Measurements from ENCODE around the gene SECISBP2L.

The SECISBP2L gene

DNA sequence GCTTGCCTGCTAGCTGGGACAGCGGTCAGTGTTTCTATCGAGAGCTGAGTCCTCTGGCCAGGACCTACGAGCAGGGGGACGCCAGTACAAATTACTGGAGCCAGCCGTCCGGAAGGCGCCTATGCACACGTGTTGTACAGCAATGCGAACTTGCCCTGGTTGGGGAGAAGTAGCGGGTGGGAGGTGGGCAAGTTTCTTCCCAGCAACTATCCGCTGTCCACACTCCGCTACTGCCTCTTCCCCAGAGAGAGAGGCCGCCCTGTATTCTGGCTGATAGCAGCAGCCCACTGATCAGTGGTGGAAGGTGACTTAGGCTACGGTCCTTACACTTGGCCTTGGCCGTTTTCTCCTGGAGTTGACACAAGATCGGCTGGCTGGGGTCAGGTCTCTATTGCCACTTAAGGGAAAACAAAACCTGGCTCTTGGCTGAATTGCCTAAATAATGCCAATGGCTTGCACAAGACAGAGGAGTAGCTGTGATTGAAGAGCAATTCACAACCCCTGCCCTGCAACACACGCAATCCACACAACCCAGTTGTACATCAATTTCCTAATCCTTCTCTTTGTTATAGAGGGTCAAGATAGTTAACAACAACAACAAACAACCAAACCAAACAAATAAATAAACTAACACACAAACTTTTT is 69.7 kb downstream of the SECISBP2L start:
- TF ChIP-seq, protein P1, sequence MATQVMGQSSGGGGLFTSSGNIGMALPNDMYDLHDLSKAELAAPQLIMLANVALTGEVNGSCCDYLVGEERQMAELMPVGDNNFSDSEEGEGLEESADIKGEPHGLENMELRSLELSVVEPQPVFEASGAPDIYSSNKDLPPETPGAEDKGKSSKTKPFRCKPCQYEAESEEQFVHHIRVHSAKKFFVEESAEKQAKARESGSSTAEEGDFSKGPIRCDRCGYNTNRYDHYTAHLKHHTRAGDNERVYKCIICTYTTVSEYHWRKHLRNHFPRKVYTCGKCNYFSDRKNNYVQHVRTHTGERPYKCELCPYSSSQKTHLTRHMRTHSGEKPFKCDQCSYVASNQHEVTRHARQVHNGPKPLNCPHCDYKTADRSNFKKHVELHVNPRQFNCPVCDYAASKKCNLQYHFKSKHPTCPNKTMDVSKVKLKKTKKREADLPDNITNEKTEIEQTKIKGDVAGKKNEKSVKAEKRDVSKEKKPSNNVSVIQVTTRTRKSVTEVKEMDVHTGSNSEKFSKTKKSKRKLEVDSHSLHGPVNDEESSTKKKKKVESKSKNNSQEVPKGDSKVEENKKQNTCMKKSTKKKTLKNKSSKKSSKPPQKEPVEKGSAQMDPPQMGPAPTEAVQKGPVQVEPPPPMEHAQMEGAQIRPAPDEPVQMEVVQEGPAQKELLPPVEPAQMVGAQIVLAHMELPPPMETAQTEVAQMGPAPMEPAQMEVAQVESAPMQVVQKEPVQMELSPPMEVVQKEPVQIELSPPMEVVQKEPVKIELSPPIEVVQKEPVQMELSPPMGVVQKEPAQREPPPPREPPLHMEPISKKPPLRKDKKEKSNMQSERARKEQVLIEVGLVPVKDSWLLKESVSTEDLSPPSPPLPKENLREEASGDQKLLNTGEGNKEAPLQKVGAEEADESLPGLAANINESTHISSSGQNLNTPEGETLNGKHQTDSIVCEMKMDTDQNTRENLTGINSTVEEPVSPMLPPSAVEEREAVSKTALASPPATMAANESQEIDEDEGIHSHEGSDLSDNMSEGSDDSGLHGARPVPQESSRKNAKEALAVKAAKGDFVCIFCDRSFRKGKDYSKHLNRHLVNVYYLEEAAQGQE (IDR thresholded peaks at IDR 0.05; ENCODE audit: insufficient read depth in 1 of 2, low read depth in 2 of 2, low read length in 2 of 2) = no peak

DNA sequence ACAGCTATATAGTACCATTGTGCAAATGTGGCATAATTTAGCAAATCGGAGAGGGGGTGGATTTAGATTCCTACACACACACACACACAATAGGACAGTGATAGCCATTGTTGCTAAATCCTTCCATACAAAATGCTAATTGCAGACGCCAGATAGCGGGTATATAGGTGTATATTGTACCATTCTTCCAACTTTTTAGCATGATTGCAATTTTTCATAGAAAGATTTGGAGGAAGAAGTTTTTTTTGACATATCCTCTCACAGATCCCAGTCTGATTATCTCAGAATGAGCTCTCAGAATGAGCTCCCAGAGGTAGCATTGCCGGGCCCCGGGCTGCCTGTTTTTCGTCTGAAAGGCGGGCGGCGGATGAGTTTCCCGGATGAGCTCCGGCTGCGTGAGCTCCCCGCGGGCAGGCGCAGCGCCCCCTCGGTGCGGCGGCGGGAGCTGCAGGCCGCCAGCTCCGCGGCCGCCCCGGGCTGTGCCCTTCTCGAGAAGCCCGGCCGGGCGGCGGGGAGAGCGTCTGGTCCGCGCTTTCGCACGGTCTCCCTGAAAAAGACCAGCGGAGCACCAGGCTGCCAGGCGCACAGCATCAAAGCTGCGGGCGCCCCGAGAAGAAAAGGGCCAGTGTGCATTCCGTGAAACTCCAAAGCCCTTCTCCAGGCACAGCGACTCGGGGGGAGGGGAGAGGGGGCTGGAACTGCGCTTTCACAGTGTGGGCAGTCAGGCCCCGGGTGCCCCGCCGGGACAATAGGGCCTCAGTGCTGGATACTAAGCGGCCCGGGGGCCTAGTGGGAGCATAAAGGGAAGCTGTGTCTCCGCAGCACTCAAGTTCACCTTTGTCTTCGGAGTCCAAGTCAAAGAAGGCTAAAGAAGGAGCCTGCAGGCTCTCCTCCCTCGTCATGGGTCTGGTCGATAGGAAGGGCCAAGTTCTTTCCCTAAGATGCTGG is 70.5 kb downstream of the SECISBP2L start:
- TF ChIP-seq SIN3A (IDR thresholded peaks at IDR 0.05; ENCODE audit: borderline replicate concordance, insufficient read depth, low read length) = no peak
- peak; percentile 64 for TF ChIP-seq FOXP2 (optimal IDR thresholded peaks at IDR 0.05; ENCODE audit: borderline replicate concordance, extremely low read depth, extremely low read length, insufficient read depth)
- TF ChIP-seq TAF1 (IDR thresholded peaks at IDR 0.05; ENCODE audit: borderline replicate concordance, insufficient read depth, low read length) = 0 out of 2 replicates have a peak, but pooled peaks have one; percentile 69

DNA sequence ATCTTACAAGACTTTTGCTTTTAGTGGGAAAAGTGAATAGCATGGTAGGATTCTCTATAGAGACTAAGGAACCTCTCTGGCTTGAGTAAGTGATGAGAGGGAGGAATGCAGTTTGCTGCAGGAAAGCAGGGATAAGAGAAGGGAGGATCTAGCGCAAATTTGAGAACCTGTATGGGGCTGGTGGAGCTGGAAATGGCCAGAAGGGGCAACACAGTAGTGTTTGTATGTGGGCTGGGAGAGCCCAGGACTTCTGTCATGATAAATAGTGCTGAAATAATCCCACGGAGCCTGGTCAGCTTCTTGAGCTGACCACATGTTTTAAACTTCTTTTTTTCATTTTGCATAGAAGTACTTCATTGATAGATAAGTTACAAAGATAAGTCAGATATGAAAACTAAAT is 71.4 kb downstream of the SECISBP2L start:
- no peak for TF ChIP-seq SIN3A (IDR thresholded peaks at IDR 0.05; ENCODE audit: borderline replicate concordance, insufficient read depth, low read length)
- no peak for TF ChIP-seq POLR2AphosphoS5 (IDR thresholded peaks at IDR 0.05; ENCODE audit: low read depth, low read length)
- no peak for TF ChIP-seq TAF1 (IDR thresholded peaks at IDR 0.05; ENCODE audit: borderline replicate concordance, insufficient read depth, low read length)
- no peak for TF ChIP-seq FOXP2 (optimal IDR thresholded peaks at IDR 0.05; ENCODE audit: borderline replicate concordance, extremely low read depth, extremely low read length, insufficient read depth)
- TF ChIP-seq, protein P1 (IDR thresholded peaks at IDR 0.05; ENCODE audit: insufficient read depth in 1 of 2, low read depth in 2 of 2, low read length in 2 of 2) = no peak

DNA sequence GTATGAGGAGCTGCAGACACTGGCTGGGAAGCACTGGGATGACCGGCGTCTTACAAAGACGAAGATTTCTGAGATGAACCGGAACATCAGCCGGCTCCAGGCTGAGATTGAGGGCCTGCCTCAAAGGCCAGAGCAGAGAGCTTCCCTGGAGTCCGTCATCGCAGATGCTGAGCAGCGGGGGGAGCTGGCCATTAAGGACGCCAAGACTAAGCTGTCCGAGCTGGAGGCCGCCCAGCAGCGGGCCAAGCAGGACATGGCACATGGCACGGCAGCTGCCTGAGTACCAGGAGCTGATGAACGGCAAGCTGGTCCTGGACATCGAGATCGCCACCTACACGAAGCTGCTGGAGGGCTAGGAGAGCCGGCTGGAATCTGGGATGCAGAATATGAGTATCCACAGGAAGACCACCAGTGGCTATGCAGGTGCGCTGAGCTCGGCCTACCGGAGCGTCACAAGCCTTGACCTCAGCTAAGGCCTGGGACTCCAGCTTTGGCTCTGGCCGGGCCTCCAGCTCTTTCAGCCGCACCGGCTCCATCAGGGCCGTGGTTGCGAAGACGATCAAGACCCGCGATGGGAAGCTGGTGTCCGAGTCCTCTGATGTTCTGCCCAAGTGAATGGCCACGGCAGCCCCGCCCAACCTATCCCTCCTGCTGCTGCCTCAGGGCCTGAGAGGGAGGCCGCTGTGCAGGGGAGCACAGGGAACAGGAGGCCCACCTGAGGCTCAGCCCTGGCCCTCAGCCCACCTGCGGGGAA is 73.3 kb downstream of the SECISBP2L start:
- no peak for TF ChIP-seq FOXP2 (optimal IDR thresholded peaks at IDR 0.05; ENCODE audit: borderline replicate concordance, extremely low read depth, extremely low read length, insufficient read depth)
- no peak for TF ChIP-seq POLR2AphosphoS5 (IDR thresholded peaks at IDR 0.05; ENCODE audit: low read depth, low read length)
- TF ChIP-seq TAF1 (IDR thresholded peaks at IDR 0.05; ENCODE audit: borderline replicate concordance, insufficient read depth, low read length) = no peak
- TF ChIP-seq SIN3A (IDR thresholded peaks at IDR 0.05; ENCODE audit: borderline replicate concordance, insufficient read depth, low read length) = no peak
- TF ChIP-seq, protein P1 (IDR thresholded peaks at IDR 0.05; ENCODE audit: insufficient read depth in 1 of 2, low read depth in 2 of 2, low read length in 2 of 2) = no peak

DNA sequence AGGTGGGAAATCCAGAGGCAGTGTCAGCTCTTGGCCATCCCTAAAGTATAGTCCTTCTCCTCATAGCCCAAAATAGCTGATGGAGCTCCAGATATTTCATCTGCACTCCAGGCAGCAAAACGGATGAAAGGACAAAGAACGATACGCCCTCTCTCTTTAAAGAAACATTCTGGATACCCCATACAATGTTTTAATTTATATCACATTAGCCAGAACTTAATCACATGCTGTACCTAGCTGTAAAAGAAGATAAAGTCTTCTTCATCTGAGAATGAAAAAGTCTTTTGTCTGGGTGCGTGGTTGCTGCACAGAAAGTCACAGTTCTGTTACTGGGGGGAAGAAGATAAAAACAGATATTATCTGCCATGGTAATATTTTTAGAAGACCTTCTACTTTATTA is 78.2 kb downstream of the SECISBP2L start:
- TF ChIP-seq TAF1 (IDR thresholded peaks at IDR 0.05; ENCODE audit: borderline replicate concordance, insufficient read depth, low read length) (no peak), FOXP2 (optimal IDR thresholded peaks at IDR 0.05; ENCODE audit: borderline replicate concordance, extremely low read depth, extremely low read length, insufficient read depth) (no peak), POLR2AphosphoS5 (IDR thresholded peaks at IDR 0.05; ENCODE audit: low read depth, low read length) (no peak), SIN3A (IDR thresholded peaks at IDR 0.05; ENCODE audit: borderline replicate concordance, insufficient read depth, low read length) (no peak)
- TF ChIP-seq, protein P1 (IDR thresholded peaks at IDR 0.05; ENCODE audit: insufficient read depth in 1 of 2, low read depth in 2 of 2, low read length in 2 of 2) = no peak
